GM23248 (cell line): ENCODE measurements around the gene USP10. TPM values are rescaled to one million over a fixed set of nuclear protein-coding genes. Genes with fewer than 3 reads are reported as not detected.

Experiments
- DNase-seq: peaks from one replicate; pipeline ENCODE4 v3.0.0-alpha.2; 2015
- H2AFZ ChIP-seq: fragments of 200-600 bp; sonication (generic); 2 replicates; pipeline ENCODE4 v1.6.1; 2016; ENCODE audit warnings: antibody characterized with exemption
- H3F3A ChIP-seq: fragments of 200-600 bp; sonication (generic); 2 replicates; pipeline ENCODE4 v1.6.1; 2016; ENCODE audit warnings: mild to moderate bottlenecking, antibody characterized with exemption, mixed run types; ENCODE audit not compliant: insufficient read depth
- H3K27ac ChIP-seq: fragments of 200-600 bp; sonication (generic); 2 replicates; pipeline ENCODE4 v1.5.1; 2016; ENCODE audit warnings: mild to moderate bottlenecking
- H3K27me3 ChIP-seq: fragments of 200-600 bp; sonication (generic); replicated peaks from 2 replicates; pipeline ENCODE4 v1.6.1; 2016; ENCODE audit warnings: mild to moderate bottlenecking; ENCODE audit not compliant: insufficient read depth
- H3K36me3 ChIP-seq: fragments of 200-600 bp; sonication (generic); 2 replicates; pipeline ENCODE4 v1.6.1; 2016; ENCODE audit warnings: low read depth, mild to moderate bottlenecking
- H3K4me1 ChIP-seq: fragments of 200-600 bp; sonication (generic); 2 replicates; pipeline ENCODE4 v1.6.1; 2016; ENCODE audit warnings: mild to moderate bottlenecking; ENCODE audit not compliant: insufficient read depth
- H3K4me2 ChIP-seq: fragments of 200-600 bp; sonication (generic); one replicate; pipeline ENCODE4 v1.6.1; 2016; ENCODE audit warnings: mild to moderate bottlenecking; ENCODE audit not compliant: unreplicated experiment
- H3K4me3 ChIP-seq: fragments of 200-600 bp; sonication (generic); 2 replicates; pipeline ENCODE4 v1.5.1; 2016; ENCODE audit warnings: mild to moderate bottlenecking
- H3K79me2 ChIP-seq: fragments of 200-600 bp; sonication (generic); 2 replicates; pipeline ENCODE4 v1.6.1; 2016; ENCODE audit warnings: mild to moderate bottlenecking; ENCODE audit not compliant: insufficient read depth
- H3K9ac ChIP-seq: fragments of 200-600 bp; sonication (generic); 2 replicates; pipeline ENCODE4 v1.6.1; 2016; ENCODE audit warnings: mild to moderate bottlenecking
- H3K9me2 ChIP-seq: fragments of 200-600 bp; sonication (generic); 2 replicates; pipeline ENCODE4 v1.6.1; 2016; ENCODE audit warnings: mixed run types, mild to moderate bottlenecking, moderate library complexity; ENCODE audit not compliant: insufficient read depth
- H3K9me3 ChIP-seq: fragments of 200-600 bp; sonication (generic); one replicate; pipeline ENCODE4 v1.6.1; 2017; ENCODE audit warnings: low read depth
- H4K20me1 ChIP-seq: fragments of 200-600 bp; sonication (generic); 2 replicates; pipeline ENCODE4 v1.6.0; 2016; ENCODE audit not compliant: insufficient read depth
- EZH2 ChIP-seq: fragments of 200-600 bp; sonication (generic); IDR thresholded peaks from 2 replicates; pipeline ENCODE4 v1.6.1; 2018; ENCODE audit warnings: antibody characterized with exemption, mild to moderate bottlenecking; ENCODE audit not compliant: insufficient read depth, poor library complexity, severe bottlenecking
- EZH2phosphoT487 ChIP-seq: fragments of 200-600 bp; sonication (generic); IDR thresholded peaks from 2 replicates; pipeline ENCODE4 v1.6.1; 2018; ENCODE audit warnings: antibody characterized with exemption, moderate library complexity, mild to moderate bottlenecking, low read depth; ENCODE audit not compliant: insufficient read depth
- WGBS, 2 experiments: methylation state at CpG; one replicate each; pipeline ENCODE4 v1.1.6; 2015 to 2017; ENCODE audit warnings: low lambda C conversion rate in 2 of 2, low coverage in 1 of 2; ENCODE audit errors: missing lambda C conversion rate in 2 of 2; 5-methylcytosine and 5-hydroxymethylcytosine counted together
- in situ Hi-C: fragments of 300-500 bp; cut with MboI; formaldehyde crosslinking; loops from 2 replicates; pipeline ENCODE4 v1.15.0; 2020
- polyA plus RNA-seq: library from polyadenylated mRNA; unstranded; fragments of >200 nt; fragmentation: Nextera tagmentation; extraction: Ambion mirVana; gene quantifications from 2 replicates; pipeline ENCODE4 v1.2.1, GENCODE V29; 2016
- total RNA-seq: library from RNA; depleted of rRNA; stranded (reverse); fragments of >200 nt; shearing (Covaris generic); gene quantifications from 2 replicates; pipeline ENCODE4 v1.2.3, GENCODE V29; 2014

Gene USP10
- total and polyA plus RNA-seq, 2 experiments from 2014 or later = 48.3 to 74.0 TPM

- Histone ChIP-seq H3K36me3 (no peaks in the 10 kb centered on the region), H2AFZ (no peak overlapping the region), H3F3A (peaks cover 13% of the 10 kb centered on the region), H3K79me2 (no peaks in the 10 kb centered on the region), H3K9me2 (no peaks in the 10 kb centered on the region), H4K20me1 (no peaks in the 10 kb centered on the region), H3K9me3 (no peaks in the 10 kb centered on the region), H3K27me3 (no peaks in the 10 kb centered on the region), H3K27ac (no peak overlapping the region), H3K4me1 (peaks cover 9% of the 10 kb centered on the region), H3K4me2 (no peak overlapping the region), H3K4me3 (no peak overlapping the region), H3K9ac (no peak overlapping the region)
- in situ Hi-C loops = no loop called here
- TF ChIP-seq EZH2phosphoT487 (no peak), EZH2 (no peak)
- DNase-seq = no peak
- 96 to 97% methylated on average over 2 of the region's 2 CpGs for WGBS, 2 experiments
Measured at GRCh38 chr16:84694980-84695379, 4.8 kb upstream of the USP10 start.

DNA sequence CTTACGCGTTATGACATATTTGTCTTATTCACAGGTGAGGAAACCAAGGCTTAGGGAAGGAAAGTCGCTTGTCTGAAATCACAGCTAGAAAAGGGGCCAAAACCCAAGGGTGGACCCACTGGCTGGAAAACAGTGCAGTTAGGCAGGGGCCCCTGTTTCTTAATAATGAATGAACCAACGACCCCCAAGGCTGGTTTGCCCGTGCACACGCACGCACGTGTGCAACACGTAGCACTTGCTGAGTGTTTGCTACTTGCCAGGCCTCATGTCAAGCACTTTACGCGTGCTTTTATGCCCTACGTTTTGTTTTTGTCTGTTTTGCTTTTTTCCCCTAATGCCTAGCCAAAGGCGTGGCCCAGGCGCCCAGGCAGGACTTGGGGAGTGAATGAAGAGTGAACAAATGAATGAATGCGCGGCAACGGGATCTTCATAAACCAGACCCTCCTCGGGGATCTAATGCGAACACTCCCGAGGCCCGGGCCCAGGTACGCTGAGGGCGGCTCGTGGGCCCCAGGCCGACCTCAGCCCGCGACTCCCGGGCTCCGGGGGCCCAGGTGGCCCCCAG, 571 bp upstream of the USP10 start:
- H3K4me1 ChIP-seq = 0 out of 2 replicates have a peak, but pooled peaks cover 7% of the 10 kb centered on the region
- H2AFZ ChIP-seq = peak overlapping the region; percentile 95
- peak overlapping the region; percentile 91 for H3K4me3 ChIP-seq
- H3K4me2 ChIP-seq = peak overlapping the region; percentile 87
- DNase-seq = peak; percentile 43
- no peaks in the 10 kb centered on the region for H3K9me3 ChIP-seq
- no peak overlapping the region for H3K27ac ChIP-seq
- no peaks in the 10 kb centered on the region for H3F3A ChIP-seq
- peak overlapping the region; percentile 89 for H3K9ac ChIP-seq
- 23 to 24% methylated on average over 29 of the region's 29 CpGs for WGBS, 2 experiments
- no peaks in the 10 kb centered on the region for H3K36me3 ChIP-seq
- H4K20me1 ChIP-seq = peaks cover 11% of the 10 kb centered on the region
- H3K79me2 ChIP-seq = peaks cover 41% of the 10 kb centered on the region
- no peaks in the 10 kb centered on the region for H3K27me3 ChIP-seq
- in situ Hi-C loops = no loop called here
- H3K9me2 ChIP-seq = no peaks in the 10 kb centered on the region
- no peak for TF ChIP-seq EZH2phosphoT487
- TF ChIP-seq EZH2 = no peak

DNA sequence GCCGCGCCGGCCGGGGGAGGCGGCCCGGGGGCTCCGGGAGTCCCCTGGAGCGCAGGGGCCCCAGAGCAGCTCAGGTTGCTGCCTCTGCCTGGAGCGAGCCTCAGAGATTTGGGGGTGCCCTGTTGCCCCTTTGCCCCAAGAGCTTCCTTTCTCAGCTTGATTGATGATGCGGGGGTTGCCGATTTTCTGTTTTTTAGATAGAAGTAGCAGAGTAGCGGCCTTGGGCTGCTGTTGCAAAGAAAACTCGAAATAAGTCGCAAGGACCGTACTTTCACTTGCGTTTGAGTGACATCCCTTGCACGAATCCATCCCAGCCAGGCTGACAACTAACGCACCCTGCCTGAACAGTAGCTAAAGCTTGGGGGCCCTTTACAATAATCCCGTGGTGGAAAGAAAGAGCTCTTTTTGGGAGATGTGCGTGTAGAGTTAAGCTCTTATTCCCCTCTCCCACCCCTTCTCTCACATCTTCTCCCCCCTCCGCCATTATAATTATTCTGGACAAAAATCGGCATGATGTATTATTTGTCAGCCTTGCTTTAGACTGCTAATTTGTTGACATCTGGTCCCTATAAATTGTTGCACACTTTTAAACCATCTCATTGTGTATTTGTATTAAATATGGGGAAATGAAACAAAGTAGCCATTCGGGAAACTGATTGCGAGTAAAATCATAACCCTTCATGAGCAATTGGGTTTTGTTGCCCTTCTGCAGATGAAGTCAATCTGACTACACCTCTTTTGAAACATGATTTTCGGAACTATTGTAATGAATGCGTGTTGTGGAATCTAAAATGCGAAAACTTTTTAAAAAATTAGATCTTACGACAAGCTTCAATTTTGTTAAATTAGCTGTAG, 873 bp downstream of the USP10 start:
- Histone ChIP-seq H3K36me3 (no peaks in the 10 kb centered on the region), H3K9me2 (no peaks in the 10 kb centered on the region), H3K9ac (peak overlapping the region; percentile 89), H3F3A (no peaks in the 10 kb centered on the region), H3K79me2 (peaks cover 55% of the 10 kb centered on the region), H3K27me3 (no peaks in the 10 kb centered on the region), H3K27ac (peak overlapping the region; percentile 50), H2AFZ (peak overlapping the region; percentile 66), H4K20me1 (peaks cover 11% of the 10 kb centered on the region), H3K4me2 (peak overlapping the region; percentile 78), H3K4me3 (peak overlapping the region; percentile 91), H3K9me3 (no peaks in the 10 kb centered on the region), H3K4me1 (0 out of 2 replicates have a peak, but pooled peaks cover 7% of the 10 kb centered on the region)
- in situ Hi-C loops = no loop called here
- DNase-seq = peak; percentile 61
- TF ChIP-seq EZH2phosphoT487 = no peak
- no peak for TF ChIP-seq EZH2
- 8 to 9% methylated on average over 28 of the region's 28 CpGs for WGBS, 2 experiments

- no peaks in the 10 kb centered on the region for H3K27me3 ChIP-seq
- peaks cover 28% of the 10 kb centered on the region for H4K20me1 ChIP-seq
- 86 to 90% methylated on average over 10 of the region's 10 CpGs for WGBS, 2 experiments
- H2AFZ ChIP-seq = no peak overlapping the region
- no peak overlapping the region for H3K4me2 ChIP-seq
- no peaks in the 10 kb centered on the region for H3K36me3 ChIP-seq
- H3K79me2 ChIP-seq = peaks cover 85% of the 10 kb centered on the region
- no peak overlapping the region for H3K27ac ChIP-seq
- no peak overlapping the region for H3K9ac ChIP-seq
- peaks cover 6% of the 10 kb centered on the region; the same call in 1 of the 2 replicates for H3F3A ChIP-seq
- TF ChIP-seq EZH2phosphoT487 (no peak), EZH2 (no peak)
- no peak for DNase-seq
- no peaks in the 10 kb centered on the region for H3K9me3 ChIP-seq
- in situ Hi-C loops = no loop called here
- no peak overlapping the region for H3K4me3 ChIP-seq
- H3K9me2 ChIP-seq = no peaks in the 10 kb centered on the region
- 0 out of 2 replicates have a peak, but pooled peaks cover 7% of the 10 kb centered on the region for H3K4me1 ChIP-seq
Measured at GRCh38 chr16:84703681-84704080, 3.9 kb downstream of the USP10 start.
